K562 (cell line): ENCODE data around the gene CDCP1. TPM values are rescaled to one million over a fixed set of nuclear protein-coding genes. Genes with fewer than 3 reads are reported as not detected.

Experiments
- CBX5 ChIP-seq: IDR thresholded peaks from 2 replicates; pipeline ENCODE4 v1.6.1; 2014; ENCODE audit warnings: low read depth, borderline replicate concordance
- CREB3 ChIP-seq: fragments of 450-650 bp; conservative IDR thresholded peaks from 2 replicates; pipeline ENCODE4 v1.6.1; 2016; ENCODE audit warnings: missing genetic modification characterization, low read depth, mild to moderate bottlenecking, missing compliant biosample characterization, moderate library complexity
- KLF10 ChIP-seq: fragments of 250-450 bp; sonication (Bioruptor Pico); IDR thresholded peaks from 2 replicates; pipeline ENCODE4 v1.6.1; 2021; ENCODE audit warnings: matching md5 sums
- MEF2A ChIP-seq: IDR thresholded peaks from 2 replicates; pipeline ENCODE4 v1.6.1; 2011; ENCODE audit warnings: low read depth, mild to moderate bottlenecking, low read length, moderate library complexity; ENCODE audit not compliant: control insufficient read depth
- MYC ChIP-seq, 2 experiments: fragments of 250-450 bp in 1 of 2; sonication (Bioruptor Pico) in 1 of 2; IDR thresholded peaks; 2 replicates each; pipeline versions ENCODE4 v1.5.1 to v1.6.1; 2012 to 2021; ENCODE audit warnings: low read depth in 2 of 2, borderline replicate concordance in 1 of 2, improper control_type of control experiment in 1 of 2, low read length in 1 of 2, mild to moderate bottlenecking in 1 of 2, moderate library complexity in 1 of 2
- ZNF592 ChIP-seq: fragments of 450-650 bp; IDR thresholded peaks from 2 replicates; pipeline ENCODE4 v1.6.1; 2017; ENCODE audit warnings: antibody characterized with exemption, mild to moderate bottlenecking
- polyA plus RNA-seq, 8 experiments: library from polyadenylated mRNA; depleted of rRNA in 4 of 8; stranded (reverse) in 5 of 8; unstranded in 3 of 8; fragments of >200 nt; fragmentation: Nextera tagmentation in 2 of 8; fragmentation: Illumina TruSeq in 1 of 8; extraction: Ambion mirVana in 2 of 8; extraction: Trizol in 1 of 8; gene quantifications; 2 replicates each; pipeline versions ENCODE4 v1.2.1 to v1.2.3, GENCODE V29; 2011 to 2014; ENCODE audit warnings: inconsistent platforms in 1 of 8, missing spikeins in 1 of 8
- total RNA-seq, 7 experiments: library from RNA; depleted of rRNA in 6 of 7; stranded (reverse); fragments of >200 nt in 6 of 7; fragmentation: Illumina TruSeq in 2 of 7; extraction: Trizol in 2 of 7; gene quantifications; 2 replicates each; pipeline versions ENCODE4 v1.2.1 to v1.2.3, GENCODE V29; 2011 to 2021; ENCODE audit warnings: low replicate concordance in 1 of 7
- TF ChIP-seq, protein P1 (sequence below): fragments of 450-650 bp; IDR thresholded peaks from 2 replicates; pipeline ENCODE4 v1.6.1; 2016; ENCODE audit warnings: mild to moderate bottlenecking, moderate library complexity

Gene CDCP1
- total and polyA plus RNA-seq, 9 of the 15 experiments (the other 6 are each of a cell fraction or from before 2014, with no cell fraction given): 3.9 to 16.4 (median 5.2) TPM

- TF ChIP-seq ZNF592 (peak; percentile 90), MEF2A (no peak), CREB3 (tag) (no peak), MYC (IDR thresholded peaks at IDR 0.05; ENCODE audit: low read depth, low read length) (0 out of 2 replicates have a peak, but pooled peaks have one; percentile 16), MYC (CRISPR knock-in tag; IDR thresholded peaks at IDR 0.05; ENCODE audit: borderline replicate concordance, low read depth) (no peak), KLF10 (CRISPR knock-in tag) (no peak), CBX5 (peak; percentile 76)
- TF ChIP-seq, protein P1, sequence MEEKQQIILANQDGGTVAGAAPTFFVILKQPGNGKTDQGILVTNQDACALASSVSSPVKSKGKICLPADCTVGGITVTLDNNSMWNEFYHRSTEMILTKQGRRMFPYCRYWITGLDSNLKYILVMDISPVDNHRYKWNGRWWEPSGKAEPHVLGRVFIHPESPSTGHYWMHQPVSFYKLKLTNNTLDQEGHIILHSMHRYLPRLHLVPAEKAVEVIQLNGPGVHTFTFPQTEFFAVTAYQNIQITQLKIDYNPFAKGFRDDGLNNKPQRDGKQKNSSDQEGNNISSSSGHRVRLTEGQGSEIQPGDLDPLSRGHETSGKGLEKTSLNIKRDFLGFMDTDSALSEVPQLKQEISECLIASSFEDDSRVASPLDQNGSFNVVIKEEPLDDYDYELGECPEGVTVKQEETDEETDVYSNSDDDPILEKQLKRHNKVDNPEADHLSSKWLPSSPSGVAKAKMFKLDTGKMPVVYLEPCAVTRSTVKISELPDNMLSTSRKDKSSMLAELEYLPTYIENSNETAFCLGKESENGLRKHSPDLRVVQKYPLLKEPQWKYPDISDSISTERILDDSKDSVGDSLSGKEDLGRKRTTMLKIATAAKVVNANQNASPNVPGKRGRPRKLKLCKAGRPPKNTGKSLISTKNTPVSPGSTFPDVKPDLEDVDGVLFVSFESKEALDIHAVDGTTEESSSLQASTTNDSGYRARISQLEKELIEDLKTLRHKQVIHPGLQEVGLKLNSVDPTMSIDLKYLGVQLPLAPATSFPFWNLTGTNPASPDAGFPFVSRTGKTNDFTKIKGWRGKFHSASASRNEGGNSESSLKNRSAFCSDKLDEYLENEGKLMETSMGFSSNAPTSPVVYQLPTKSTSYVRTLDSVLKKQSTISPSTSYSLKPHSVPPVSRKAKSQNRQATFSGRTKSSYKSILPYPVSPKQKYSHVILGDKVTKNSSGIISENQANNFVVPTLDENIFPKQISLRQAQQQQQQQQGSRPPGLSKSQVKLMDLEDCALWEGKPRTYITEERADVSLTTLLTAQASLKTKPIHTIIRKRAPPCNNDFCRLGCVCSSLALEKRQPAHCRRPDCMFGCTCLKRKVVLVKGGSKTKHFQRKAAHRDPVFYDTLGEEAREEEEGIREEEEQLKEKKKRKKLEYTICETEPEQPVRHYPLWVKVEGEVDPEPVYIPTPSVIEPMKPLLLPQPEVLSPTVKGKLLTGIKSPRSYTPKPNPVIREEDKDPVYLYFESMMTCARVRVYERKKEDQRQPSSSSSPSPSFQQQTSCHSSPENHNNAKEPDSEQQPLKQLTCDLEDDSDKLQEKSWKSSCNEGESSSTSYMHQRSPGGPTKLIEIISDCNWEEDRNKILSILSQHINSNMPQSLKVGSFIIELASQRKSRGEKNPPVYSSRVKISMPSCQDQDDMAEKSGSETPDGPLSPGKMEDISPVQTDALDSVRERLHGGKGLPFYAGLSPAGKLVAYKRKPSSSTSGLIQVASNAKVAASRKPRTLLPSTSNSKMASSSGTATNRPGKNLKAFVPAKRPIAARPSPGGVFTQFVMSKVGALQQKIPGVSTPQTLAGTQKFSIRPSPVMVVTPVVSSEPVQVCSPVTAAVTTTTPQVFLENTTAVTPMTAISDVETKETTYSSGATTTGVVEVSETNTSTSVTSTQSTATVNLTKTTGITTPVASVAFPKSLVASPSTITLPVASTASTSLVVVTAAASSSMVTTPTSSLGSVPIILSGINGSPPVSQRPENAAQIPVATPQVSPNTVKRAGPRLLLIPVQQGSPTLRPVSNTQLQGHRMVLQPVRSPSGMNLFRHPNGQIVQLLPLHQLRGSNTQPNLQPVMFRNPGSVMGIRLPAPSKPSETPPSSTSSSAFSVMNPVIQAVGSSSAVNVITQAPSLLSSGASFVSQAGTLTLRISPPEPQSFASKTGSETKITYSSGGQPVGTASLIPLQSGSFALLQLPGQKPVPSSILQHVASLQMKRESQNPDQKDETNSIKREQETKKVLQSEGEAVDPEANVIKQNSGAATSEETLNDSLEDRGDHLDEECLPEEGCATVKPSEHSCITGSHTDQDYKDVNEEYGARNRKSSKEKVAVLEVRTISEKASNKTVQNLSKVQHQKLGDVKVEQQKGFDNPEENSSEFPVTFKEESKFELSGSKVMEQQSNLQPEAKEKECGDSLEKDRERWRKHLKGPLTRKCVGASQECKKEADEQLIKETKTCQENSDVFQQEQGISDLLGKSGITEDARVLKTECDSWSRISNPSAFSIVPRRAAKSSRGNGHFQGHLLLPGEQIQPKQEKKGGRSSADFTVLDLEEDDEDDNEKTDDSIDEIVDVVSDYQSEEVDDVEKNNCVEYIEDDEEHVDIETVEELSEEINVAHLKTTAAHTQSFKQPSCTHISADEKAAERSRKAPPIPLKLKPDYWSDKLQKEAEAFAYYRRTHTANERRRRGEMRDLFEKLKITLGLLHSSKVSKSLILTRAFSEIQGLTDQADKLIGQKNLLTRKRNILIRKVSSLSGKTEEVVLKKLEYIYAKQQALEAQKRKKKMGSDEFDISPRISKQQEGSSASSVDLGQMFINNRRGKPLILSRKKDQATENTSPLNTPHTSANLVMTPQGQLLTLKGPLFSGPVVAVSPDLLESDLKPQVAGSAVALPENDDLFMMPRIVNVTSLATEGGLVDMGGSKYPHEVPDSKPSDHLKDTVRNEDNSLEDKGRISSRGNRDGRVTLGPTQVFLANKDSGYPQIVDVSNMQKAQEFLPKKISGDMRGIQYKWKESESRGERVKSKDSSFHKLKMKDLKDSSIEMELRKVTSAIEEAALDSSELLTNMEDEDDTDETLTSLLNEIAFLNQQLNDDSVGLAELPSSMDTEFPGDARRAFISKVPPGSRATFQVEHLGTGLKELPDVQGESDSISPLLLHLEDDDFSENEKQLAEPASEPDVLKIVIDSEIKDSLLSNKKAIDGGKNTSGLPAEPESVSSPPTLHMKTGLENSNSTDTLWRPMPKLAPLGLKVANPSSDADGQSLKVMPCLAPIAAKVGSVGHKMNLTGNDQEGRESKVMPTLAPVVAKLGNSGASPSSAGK: peak; percentile 38; the same call in 1 of the 2 replicates
These were observed 37.0 kb upstream of the CDCP1 start (continued) for GRCh38 chr3:45182915-45183871.
